Measurements from ENCODE around the gene CCDC149. TPM values are rescaled to one million over a fixed set of nuclear protein-coding genes. Genes with fewer than 3 reads are reported as not detected.

The CCDC149 gene
- total and polyA plus RNA-seq, 2 of the 8 experiments (the other 6 are each of a cell fraction or from before 2014, with no cell fraction given) = 2.2 to 5.6 TPM

DNA sequence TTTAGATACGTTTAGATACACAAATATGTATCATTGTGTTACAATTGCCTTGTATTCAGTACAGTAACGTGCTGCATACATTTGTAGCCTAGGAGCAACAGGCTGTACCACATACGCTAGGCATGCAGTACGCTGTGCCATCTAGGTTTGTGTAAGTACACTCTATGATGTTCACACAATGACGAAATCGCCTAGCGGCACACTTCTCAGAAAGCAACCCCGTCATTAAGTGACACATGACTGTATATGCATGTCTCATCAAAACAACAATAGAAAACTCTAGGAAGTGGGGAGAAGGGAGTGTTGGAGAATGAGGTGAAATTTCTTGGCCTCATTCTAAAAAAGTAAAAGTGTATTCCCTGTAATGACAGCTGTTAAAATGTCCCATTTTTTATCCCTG lies 32.7 kb downstream of the CCDC149 start (continued):
- TF ChIP-seq, protein P1, sequence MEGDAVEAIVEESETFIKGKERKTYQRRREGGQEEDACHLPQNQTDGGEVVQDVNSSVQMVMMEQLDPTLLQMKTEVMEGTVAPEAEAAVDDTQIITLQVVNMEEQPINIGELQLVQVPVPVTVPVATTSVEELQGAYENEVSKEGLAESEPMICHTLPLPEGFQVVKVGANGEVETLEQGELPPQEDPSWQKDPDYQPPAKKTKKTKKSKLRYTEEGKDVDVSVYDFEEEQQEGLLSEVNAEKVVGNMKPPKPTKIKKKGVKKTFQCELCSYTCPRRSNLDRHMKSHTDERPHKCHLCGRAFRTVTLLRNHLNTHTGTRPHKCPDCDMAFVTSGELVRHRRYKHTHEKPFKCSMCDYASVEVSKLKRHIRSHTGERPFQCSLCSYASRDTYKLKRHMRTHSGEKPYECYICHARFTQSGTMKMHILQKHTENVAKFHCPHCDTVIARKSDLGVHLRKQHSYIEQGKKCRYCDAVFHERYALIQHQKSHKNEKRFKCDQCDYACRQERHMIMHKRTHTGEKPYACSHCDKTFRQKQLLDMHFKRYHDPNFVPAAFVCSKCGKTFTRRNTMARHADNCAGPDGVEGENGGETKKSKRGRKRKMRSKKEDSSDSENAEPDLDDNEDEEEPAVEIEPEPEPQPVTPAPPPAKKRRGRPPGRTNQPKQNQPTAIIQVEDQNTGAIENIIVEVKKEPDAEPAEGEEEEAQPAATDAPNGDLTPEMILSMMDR (IDR thresholded peaks at IDR 0.05; ENCODE audit: control extremely low read depth in 1 of 3, insufficient read depth in 1 of 3, low read depth in 1 of 3, low read length in 3 of 3) = no peak
- TF ChIP-seq RAD21 (IDR thresholded peaks at IDR 0.05 in 1 of 2, conservative IDR thresholded peaks at IDR 0.05 in 1 of 2; ENCODE audit: low read depth in 2 of 2, low read length in 2 of 2) = no peak
